Spleen (tissue), 7 donors: ENCODE results near the gene GALNT18.

Experiments
- POLR2A ChIP-seq, 3 donors: fragments of 450-650 bp; IDR thresholded peaks; one replicate each; pipeline ENCODE4 v1.5.1; 2017; ENCODE audit warnings: antibody characterized with exemption in 3 of 3, mild to moderate bottlenecking in 1 of 3
- TF ChIP-seq, protein P1 (sequence below), 11 experiments: fragments of 200-600 bp in 7 of 11; fragments of 450-650 bp in 4 of 11; sonication (generic) in 4 of 11; IDR thresholded peaks in 8 of 11; conservative IDR thresholded peaks in 3 of 11; 1 replicate in 7 of 11; 2 replicates in 4 of 11; pipeline versions ENCODE4 v1.4.0 to v1.8.0; 2016 to 2021; ENCODE audit warnings: antibody characterized with exemption in 11 of 11, inconsistent platforms in 4 of 11, mild to moderate bottlenecking in 1 of 11
- donor health status: DM: no; HTN: no; CAD: no; lungs with moderate emphysema.
- donor health status: DM: no; HTN: no; CAD: no.
- donor health status: DM: no; HTN: no; CAD: no.

DNA sequence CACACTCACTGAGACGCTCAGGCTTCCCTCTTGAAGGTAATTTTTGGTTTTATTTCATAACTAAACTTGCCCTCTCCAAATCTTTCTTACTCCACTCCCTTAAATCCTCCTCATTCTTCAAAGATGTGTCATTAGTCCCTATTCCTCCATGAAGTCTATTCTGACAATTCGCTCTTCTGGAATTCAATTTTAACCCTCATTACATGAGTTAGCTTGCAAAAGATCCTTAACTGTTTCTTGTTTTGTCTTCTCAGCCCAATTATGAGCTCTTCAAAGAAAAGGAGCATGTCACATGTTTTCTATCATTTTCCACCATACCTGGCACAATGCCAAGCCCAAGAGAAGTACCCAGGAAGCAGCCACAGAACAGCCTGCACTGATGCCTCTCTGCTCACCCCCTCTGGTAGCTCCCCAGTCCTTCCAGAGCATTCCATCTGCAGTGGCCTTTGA is 13.0 kb downstream of the GALNT18 start:
- TF ChIP-seq, protein P1, sequence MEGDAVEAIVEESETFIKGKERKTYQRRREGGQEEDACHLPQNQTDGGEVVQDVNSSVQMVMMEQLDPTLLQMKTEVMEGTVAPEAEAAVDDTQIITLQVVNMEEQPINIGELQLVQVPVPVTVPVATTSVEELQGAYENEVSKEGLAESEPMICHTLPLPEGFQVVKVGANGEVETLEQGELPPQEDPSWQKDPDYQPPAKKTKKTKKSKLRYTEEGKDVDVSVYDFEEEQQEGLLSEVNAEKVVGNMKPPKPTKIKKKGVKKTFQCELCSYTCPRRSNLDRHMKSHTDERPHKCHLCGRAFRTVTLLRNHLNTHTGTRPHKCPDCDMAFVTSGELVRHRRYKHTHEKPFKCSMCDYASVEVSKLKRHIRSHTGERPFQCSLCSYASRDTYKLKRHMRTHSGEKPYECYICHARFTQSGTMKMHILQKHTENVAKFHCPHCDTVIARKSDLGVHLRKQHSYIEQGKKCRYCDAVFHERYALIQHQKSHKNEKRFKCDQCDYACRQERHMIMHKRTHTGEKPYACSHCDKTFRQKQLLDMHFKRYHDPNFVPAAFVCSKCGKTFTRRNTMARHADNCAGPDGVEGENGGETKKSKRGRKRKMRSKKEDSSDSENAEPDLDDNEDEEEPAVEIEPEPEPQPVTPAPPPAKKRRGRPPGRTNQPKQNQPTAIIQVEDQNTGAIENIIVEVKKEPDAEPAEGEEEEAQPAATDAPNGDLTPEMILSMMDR (IDR thresholded peaks at IDR 0.05 in 8 of 11, conservative IDR thresholded peaks at IDR 0.05 in 3 of 11), result no peak
- TF ChIP-seq POLR2A (IDR thresholded peaks at IDR 0.05), result no peak
